Activated CD8-positive, alpha-beta memory T cell treated with anti-CD3 and anti-CD28 coated beads for 36 hours (primary cell): Measurements from ENCODE around the gene LIN7B. TPM values are rescaled to one million over a fixed set of nuclear protein-coding genes. Genes with fewer than 3 reads are reported as not detected.

ENCODE experiments used
- CTCF ChIA-PET: fragments of 350-600 bp; sonication (Branson Sonifier 250); formaldehyde crosslinking; loops from one replicate; lab custom pipeline; 2021; ENCODE audit warnings: antibody characterized with exemption; lab: Charles Lee
- POLR2A ChIA-PET: fragments of 350-600 bp; sonication (Branson Sonifier 250); formaldehyde crosslinking; loops from one replicate; lab custom pipeline; 2021; ENCODE audit warnings: antibody characterized with exemption; lab: Charles Lee
- total RNA-seq, 2 experiments: library from RNA; stranded (reverse); gene quantifications; one replicate each; pipeline ENCODE4 v1.2.3, GENCODE V29; 2021

The LIN7B gene
- total RNA-seq, 2 experiments from 2014 or later = 4.7 to 4.9 TPM

DNA sequence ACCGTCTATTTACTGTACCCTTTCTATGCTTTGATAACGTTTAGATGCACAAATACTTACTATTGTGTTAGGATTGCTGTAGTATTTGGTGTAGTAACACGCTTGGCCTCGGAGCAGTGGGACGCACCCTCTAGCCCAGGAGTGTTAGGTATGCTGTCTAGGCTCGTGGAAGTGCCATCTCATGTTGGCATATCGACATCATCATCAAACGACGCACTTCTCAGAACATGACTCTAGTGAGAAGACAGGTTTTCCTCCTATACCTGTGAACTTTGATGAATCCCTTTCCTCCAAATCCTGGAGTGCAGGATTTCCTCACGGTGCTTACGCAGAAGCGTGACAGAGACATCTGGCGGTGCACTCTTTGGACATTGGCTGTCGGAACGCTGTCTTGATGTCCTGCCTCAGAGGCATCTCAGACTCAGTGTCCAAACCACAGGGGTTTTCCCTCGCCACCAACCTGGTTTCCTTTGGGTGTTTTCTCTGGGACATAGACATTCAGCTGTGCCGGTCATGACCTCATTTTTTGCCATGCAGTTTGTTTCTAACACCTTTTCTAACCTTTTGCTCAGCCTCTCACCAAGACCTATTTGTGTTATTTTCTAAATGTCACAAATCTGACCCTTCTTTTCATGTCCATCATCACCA, 22.7 kb upstream of the LIN7B start:
- ChIA-PET POLR2A (interaction anchor here (0.6 kb wide), 1 partner anchor 49 kb away, joined by 3 read pairs; no protein-coding TSS in a partner anchor), CTCF (interaction anchor here (0.7 to 1.1 kb wide), 2 partner anchors 27 to 215 kb away, joined by 3 read pairs; no protein-coding TSS in a partner anchor)

DNA sequence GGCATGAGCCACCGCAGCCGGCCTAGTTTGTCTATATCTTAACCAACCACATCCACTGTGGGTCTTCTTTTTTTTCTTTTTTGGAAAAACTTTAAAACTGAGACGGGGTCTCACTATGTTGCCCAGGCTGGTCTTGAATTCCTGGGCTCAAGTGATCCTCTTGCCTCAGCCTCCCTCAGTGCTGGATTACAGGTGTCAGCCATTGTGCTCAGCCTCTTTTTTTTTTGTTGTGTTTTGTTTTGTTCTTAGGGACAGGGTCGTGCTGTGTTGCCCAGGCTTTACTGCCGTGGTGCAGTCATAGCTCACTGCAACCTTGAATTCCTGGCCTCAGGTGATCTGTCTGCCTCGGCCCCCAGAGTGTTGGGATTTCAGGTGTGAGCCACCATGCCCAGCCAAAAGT, 21.5 kb upstream of the LIN7B start:
- ChIA-PET POLR2A (no interaction called here), CTCF (interaction anchor here (1.1 kb wide), 1 partner anchor 25 kb away, joined by 3 read pairs; no protein-coding TSS in a partner anchor)

DNA sequence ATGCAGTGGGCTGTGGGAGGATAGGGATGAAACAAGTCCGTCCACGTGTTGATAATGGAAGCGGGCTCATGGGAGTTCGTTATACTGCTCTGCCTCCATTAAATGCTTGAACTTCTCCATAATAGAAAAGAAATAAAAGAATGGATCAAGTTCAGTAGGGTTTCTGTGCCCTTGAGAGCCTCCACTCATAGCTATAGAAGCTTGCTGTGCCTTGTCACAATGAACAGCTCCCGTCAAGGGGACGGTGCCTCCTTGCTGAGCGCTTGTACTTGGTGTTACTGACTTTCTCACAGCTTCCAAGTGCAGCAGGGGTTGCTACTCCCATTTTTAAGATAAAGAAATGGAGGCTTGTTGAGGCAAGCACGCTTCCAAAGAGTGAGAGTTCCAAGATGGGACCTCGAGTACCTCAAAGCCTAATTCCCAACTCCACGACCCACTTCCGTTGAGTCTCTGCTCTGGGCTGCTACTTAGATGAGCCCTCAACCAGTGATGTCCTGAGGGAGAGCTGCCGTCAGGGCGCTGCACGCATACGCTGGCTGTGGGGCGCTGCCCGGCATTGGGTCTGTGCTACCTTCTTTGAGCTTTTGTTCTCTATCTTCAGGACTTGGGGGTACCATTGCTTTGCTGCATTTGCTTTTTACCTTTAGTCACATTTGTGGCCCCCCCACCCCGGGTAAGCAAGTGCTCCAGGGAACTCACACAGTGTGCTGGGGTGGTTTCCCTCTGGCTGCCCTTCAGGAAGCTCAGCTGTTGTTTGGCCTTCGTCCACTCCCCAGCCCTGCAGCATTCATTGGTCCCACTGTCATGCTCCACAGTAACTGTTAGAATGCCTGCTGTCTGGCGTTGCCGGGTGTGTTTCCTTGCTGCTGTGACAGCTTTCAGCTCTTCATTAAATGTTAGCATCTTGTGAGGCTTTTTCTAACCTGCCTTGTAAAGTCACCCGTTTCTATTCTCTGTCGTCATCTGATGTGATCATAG, 19.4 kb upstream of the LIN7B start:
- POLR2A ChIA-PET = interaction anchor here (0.7 to 1.3 kb wide), 2 partner anchors 39 to 1949 kb away, joined by 3 to 6 read pairs; no protein-coding TSS in a partner anchor
- CTCF ChIA-PET = interaction anchor here (1.0 to 1.6 kb wide), 4 partner anchors 11 to 35 kb away, joined by 3 to 4 read pairs (median 4); no protein-coding TSS in a partner anchor

DNA sequence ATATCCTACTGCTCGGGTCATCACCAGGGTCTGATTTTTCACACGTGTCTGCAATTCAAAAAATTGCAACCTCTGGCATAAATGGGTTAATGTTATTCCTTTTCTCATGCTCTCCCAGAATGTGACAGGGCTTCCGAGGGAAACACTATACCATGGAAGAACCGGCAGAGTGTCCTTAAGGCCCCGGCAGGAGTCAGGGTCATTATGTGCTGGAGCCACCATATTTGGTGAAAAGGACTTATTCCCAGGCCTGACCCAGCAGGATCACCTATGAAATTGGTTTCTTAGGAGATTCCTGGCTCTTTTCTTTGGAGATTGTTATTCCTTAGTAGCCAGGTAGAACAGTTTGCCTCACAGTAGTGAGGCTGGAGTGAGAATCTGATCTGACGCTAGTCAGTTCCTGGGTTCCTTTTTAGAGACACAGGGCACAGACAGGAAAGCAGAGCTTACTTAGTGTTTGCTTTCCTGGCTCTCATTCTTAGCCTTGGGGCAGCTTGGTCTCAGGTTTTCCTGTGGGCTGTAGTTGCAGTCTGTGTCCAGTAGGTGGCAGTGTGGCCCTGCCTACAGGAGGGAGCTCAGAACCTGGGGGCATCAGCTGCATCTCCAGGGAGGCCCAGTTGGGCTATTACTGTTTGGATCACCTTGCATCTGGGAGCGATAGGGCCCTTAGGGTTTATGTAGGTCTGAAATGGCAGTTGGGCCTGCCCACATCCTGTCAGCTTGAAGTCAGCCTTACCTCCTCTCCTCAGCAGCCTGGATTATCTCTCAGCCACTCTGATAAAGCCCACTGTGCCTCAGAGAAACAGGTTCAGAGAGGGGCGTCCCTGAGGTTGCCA, 16.5 kb upstream of the LIN7B start:
- CTCF ChIA-PET = interaction anchor here (0.5 to 3.1 kb wide), 24 partner anchors 9 to 1312 kb away, joined by 3 to 38 read pairs (median 4); partner anchors contain the start of gene LIN7B
- POLR2A ChIA-PET = interaction anchor here (0.6 kb wide), 1 partner anchor 47 kb away, joined by 4 read pairs; no protein-coding TSS in a partner anchor

DNA sequence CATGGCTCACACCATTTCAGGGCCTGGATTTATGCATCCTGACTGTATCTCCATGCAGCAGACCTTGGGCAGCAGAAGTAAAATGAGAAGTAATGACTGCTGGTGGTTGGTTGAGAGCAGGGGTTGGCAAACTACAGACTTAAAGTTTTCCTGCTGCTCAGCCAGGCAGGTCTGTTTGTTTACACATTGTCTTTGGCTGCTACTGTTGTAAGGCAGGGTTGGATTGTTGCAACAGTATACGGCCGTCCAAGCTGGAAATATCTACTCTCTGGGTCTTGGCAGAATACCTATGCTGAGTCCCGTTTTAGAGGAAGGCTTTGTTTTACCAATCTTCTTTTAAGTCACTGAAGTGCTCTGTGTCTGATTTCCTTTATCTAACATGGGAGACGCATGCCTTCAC, 15.4 kb upstream of the LIN7B start:
- ChIA-PET CTCF (interaction anchor here (0.5 to 3.1 kb wide), 11 partner anchors 8 to 491 kb away, joined by 3 to 38 read pairs (median 7); partner anchors contain the start of gene LIN7B), POLR2A (no interaction called here)

DNA sequence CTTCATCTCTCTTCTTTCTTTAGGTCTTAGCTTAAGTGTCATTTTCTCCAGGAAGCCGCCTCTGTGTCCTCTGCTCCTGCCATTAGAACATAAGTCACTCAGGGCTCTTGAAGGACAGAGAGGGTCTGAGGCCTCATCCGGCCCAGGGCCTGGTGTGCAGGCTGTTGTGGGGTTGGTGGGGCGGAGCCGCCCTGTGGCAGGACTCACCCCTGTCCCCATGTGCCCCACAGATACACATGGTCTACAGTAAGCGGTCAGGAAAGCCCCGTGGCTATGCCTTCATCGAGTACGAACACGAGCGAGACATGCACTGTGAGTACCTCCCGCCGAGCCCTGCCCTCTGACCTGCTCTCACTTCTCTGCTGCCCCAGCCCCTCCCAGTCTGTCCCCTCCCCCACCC, 13.0 kb upstream of the LIN7B start:
- CTCF ChIA-PET = interaction anchor here (0.7 to 0.8 kb wide), 2 partner anchors 13 to 557 kb away, joined by 3 read pairs; partner anchors contain the start of gene LIN7B
- POLR2A ChIA-PET = no interaction called here

DNA sequence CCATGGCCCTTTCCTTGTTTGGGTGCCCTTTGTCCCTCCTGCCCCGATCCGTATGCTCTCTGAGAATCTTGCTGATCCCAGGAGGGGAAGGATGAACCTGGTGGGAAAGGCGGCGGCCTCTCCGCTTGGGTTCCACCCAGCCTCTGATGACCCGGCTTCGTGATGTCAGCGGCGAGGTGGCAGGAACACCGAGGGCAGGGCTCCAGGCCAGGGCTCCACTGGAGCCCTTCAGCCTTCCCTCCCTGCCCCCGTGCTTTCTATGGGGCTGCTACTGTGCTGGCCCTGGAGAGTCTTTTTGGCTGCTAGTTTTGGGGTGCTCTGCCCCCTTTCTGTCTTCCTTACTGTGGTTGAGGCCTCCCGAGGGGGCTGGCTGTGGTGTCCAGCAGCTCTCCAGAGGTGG, 11.9 kb upstream of the LIN7B start:
- ChIA-PET POLR2A (no interaction called here), CTCF (interaction anchor here (0.5 kb wide), 1 partner anchor 16 kb away, joined by 3 read pairs; no protein-coding TSS in a partner anchor)

DNA sequence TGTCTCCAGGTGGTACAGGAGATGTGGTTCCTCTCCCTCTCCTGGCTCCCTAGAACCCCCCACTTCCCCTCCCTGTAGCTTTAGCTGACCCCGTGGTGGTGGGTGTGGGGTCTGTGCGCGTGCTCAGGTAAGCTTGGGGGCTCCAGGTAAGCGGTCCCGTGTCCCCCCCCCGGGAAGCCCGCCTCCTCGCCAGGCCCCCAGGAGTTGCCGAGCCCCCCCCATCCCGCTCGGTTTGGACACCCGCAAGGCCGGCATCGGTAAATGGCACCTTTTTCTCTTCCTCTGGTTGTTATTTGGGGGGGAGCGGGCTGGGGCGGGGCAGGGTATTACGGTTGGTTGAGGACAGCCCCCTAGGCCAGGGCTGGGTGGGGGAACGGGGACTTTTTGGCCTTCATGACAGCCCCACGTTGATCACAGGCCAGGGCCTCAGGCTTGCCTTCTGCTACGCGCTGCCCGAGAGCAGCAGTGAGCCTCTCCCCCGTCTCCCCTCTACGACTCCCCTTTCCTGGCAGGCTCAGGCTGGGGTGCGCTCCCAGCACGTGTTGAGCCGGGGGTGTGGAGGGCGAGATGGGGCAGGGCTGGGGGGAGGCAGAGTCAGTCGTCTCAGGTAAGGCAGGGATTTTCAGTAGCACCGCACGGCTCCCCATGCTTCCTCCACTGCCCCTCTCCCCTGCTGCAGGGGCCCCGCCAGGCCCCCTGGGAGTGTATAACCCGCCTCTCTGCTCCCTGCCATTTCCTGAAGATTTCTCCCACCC, 10.7 kb upstream of the LIN7B start:
- ChIA-PET CTCF (interaction anchor here (1.2 kb wide), 1 partner anchor 10 kb away, joined by 3 read pairs; the partner anchor contains the start of gene LIN7B), POLR2A (no interaction called here)

DNA sequence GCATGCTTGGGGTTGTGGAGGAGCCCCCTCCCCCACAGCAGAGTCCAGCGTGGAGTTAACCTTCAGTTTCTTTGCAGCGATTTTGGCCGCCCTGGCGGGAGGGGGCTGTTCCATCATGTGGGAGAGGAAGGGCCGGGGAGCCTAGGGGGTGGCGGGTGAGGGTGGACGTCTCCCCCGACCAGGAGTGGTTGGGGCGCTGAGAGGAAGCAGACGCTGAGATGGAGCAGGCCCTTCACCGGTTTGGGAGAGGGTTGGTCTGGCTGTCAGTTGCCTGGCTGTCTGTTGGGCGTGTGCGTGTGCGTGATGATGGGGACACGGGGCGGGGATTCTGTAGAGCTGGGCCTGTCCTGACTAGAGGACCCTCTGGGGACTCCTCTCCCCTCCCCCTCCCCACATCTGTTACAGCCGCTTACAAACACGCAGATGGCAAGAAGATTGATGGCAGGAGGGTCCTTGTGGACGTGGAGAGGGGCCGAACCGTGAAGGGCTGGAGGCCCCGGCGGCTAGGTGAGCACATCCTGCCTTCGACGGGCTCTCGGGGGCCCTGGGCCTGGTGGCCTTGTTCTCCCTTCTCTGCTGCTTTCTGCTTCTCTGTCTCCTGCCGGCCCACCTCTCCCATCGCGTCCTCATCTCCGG, 9.8 kb upstream of the LIN7B start:
- ChIA-PET POLR2A (interaction anchor here (0.6 kb wide), 1 partner anchor 22 kb away, joined by 8 read pairs; no protein-coding TSS in a partner anchor), CTCF (interaction anchor here (1.0 to 2.5 kb wide), 3 partner anchors 10 to 95 kb away, joined by 3 to 10 read pairs (median 4); partner anchors contain the start of gene LIN7B)

DNA sequence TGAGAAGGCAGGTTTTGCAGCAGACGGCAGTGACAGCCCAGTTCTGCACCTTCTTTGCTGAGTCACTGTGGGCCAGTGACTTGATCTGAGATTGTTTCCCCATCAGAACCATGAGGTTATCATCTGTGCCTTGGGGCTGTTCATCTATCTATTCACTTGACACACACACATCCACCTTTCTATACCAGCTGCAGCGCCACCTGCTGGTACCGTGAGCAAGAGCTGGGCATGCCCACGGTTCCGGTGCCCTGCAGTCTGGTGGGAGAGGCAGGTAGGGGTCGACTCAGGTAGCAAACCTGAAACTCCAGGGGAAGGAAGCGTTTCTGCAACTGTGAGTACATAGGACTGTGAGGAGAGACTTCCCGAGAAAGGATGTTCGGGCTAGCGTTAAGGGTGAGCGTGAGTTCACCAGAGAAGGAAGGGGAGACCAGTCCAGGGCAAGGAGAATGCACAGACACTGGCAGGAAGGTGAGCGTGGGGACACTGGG, 7.5 kb upstream of the LIN7B start:
- POLR2A ChIA-PET = no interaction called here
- CTCF ChIA-PET = interaction anchor here (0.6 to 2.5 kb wide), 8 partner anchors 8 to 114 kb away, joined by 3 to 10 read pairs (median 4); partner anchors contain the start of genes GYS1 and LIN7B

DNA sequence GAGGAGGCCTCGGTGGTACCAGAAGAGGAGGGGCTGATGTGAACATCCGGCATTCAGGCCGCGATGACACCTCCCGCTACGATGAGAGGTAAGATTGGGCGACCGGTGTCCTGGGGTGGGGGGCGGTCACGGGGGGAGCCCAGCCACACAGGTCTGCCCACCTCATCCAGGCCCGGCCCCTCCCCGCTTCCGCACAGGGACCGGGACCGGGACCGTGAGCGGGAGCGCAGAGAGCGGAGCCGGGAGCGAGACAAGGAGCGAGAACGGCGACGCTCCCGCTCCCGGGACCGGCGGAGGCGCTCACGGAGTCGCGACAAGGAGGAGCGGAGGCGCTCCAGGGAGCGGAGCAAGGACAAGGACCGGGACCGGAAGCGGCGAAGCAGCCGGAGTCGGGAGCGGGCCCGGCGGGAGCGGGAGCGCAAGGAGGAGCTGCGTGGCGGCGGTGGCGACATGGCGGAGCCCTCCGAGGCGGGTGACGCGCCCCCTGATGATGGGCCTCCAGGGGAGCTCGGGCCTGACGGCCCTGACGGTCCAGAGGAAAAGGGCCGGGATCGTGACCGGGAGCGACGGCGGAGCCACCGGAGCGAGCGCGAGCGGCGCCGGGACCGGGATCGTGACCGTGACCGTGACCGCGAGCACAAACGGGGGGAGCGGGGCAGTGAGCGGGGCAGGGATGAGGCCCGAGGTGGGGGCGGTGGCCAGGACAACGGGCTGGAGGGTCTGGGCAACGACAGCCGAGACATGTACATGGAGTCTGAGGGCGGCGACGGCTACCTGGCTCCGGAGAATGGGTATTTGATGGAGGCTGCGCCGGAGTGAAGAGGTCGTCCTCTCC, 6.3 kb upstream of the LIN7B start:
- ChIA-PET POLR2A (no interaction called here), CTCF (interaction anchor here (1.5 kb wide), 1 partner anchor 10 kb away, joined by 5 read pairs; no protein-coding TSS in a partner anchor)

DNA sequence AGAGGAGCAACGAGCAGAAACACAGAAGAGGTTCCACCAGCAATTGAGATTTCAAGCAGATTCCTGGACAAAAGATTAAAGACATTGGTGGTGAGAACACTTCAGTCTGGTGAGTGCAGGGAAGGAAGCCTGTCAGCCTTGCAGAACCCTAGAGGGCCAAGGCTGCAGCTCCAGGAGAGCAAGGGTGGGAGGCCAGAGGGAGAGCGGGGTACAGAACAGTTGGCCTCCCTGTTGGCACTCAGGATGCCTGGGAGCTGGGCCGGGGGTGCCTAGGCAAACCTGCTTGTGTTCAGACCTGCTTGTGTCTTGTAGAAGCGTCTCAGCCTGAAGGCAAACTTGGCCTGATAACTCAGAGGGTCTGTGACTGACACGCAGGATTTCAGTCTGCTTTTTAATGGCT, 5.1 kb upstream of the LIN7B start:
- ChIA-PET POLR2A (no interaction called here), CTCF (interaction anchor here (1.0 to 1.5 kb wide), 2 partner anchors 11 to 14 kb away, joined by 3 to 5 read pairs; no protein-coding TSS in a partner anchor)

DNA sequence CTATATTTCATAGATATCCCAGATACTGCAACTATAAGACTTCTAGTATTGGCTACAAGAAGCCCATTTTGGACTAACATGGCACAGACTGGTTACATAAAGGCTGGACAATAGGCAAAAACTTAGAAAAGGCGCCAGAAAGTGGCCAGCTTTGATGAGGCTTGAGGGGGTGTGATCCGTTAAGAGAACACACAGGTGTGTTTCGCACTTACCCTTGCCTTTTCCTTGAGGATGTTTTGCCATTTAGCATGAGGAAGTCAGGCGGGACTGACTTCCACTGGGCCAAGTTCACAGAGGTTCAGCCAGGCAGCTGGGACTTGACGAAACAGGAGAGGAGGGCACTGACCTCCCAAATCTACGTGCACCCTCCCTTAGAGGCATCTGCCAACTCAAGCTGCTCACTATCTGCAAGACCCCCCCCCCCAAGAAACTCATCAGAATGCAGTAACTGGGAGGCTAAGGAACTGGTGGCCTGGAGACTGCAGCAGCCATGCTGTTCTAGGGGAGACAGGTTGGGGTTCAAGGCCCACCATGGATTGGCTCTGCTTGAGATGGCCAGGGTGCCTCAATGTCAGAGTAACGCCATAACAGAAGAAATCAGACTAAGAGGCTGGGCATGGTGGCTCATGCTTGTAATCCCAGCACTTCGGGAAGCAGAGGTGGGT, 4.5 kb upstream of the LIN7B start:
- ChIA-PET CTCF (interaction anchor here (0.5 to 1.5 kb wide), 3 partner anchors 12 to 743 kb away, joined by 3 to 5 read pairs (median 4); no protein-coding TSS in a partner anchor), POLR2A (no interaction called here)

DNA sequence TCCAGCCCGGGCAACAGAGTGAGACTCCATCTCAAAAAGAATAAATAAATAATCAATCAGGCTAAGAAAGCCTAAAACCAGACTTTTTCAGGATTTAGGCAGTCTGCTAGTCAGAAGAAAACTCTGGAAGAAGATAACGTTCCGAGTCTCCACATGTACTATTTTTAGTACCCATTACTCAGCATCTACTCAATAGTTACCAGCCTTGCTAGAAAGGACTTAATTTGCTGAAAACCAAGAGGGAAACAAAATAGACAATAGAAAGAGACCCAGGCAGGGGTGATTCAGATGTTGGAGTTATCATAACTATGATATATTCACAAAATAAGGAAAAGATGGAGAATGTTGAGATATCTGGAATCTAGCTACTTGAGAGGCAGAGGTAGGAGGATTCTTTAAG, 3.6 kb upstream of the LIN7B start:
- POLR2A ChIA-PET = interaction anchor here (0.8 kb wide), 1 partner anchor 37 kb away, joined by 3 read pairs; no protein-coding TSS in a partner anchor
- CTCF ChIA-PET = interaction anchor here (0.6 to 0.7 kb wide), 2 partner anchors 20 to 1093 kb away, joined by 3 to 4 read pairs; no protein-coding TSS in a partner anchor
